Stimulated activated CD8-positive, alpha-beta memory T cell treated with anti-CD3 and anti-CD28 coated beads, Interleukin-12 subunit alpha, Interleukin-12 subunit beta, amount 100 ng/mL, for 4 hours (primary cell): ENCODE results near the gene THOC1.

Experiments
- DNase-seq: peaks from one replicate; pipeline ENCODE4 v3.0.0-alpha.2; 2020; ENCODE audit warnings: low read depth

The THOC1 gene

GRCh38 chr18:274313-274712, 6.5 kb upstream of the THOC1 start:
- DNase-seq, result no peak

DNA sequence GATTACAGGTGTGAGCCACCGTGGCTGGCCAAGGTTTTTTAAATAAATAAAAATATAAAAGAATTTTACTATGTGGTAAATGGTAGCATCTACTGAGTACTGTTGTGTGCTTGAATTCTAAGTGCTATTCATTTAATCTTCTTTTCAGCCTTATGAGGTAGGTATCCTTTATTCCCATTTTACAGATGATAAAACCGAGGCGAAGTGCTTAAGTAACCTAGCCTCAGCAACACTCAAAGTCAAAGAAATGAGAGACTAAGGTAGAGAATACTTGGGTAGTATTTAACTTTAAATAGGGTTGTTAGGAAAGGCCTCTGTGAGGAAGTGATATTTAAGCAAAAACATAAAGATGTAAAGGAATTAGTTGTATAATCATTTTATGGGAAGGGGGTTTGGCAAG, 5.7 kb upstream of the THOC1 start:
- DNase-seq, result no peak

DNA sequence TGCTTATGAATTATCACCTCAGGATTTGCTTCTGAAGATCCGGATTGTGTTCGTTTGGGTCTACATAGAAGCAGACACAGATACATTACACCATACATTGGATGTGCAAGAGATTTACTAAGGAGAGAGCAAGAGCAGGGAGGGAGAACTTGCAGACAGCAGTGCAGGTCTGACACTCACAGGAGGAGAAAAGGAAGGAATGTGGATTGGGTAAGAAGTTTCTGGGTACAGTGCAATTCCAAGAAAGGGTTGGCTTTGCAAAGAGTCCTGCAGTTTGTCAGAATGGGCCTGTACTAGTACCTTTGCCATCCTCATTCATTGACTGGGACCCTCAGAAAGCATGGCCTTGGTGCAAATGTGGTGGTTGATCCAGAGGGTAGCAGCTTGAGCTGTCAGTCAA, 4.8 kb upstream of the THOC1 start:
- DNase-seq, result no peak

GRCh38 chr18:269480-270095, 1.7 kb upstream of the THOC1 start:
- DNase-seq, result no peak

- no peak for DNase-seq
These were observed 513 bp downstream of the THOC1 start for GRCh38 chr18:267380-267687.

GRCh38 chr18:261398-262073, 6.3 kb downstream of the THOC1 start:
- no peak for DNase-seq

DNA sequence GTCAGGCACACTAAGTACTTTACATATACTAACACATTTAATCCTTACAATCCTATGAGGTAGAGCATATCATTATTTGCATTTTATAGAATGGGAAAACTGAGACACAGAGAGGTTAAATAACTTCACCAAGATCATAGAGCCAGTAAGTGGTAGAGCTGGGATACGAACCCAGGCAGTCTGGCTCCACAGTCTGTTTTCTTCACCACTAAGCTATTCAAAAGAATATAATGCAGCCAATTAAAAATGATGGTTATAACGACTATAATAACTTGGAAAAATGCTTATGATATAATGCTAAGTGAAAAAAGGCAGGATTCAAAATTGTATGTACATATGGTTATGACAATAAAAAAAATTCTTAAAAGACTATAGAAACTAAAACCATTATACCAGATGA, 7.3 kb downstream of the THOC1 start:
- DNase-seq, result no peak

GRCh38 chr18:255171-255570, 12.7 kb downstream of the THOC1 start:
- DNase-seq, result no peak

- DNase-seq, result no peak
These were observed 14.7 kb downstream of the THOC1 start for GRCh38 chr18:253121-253520.

GRCh38 chr18:251572-251971, 16.3 kb downstream of the THOC1 start:
- DNase-seq, result no peak

DNA sequence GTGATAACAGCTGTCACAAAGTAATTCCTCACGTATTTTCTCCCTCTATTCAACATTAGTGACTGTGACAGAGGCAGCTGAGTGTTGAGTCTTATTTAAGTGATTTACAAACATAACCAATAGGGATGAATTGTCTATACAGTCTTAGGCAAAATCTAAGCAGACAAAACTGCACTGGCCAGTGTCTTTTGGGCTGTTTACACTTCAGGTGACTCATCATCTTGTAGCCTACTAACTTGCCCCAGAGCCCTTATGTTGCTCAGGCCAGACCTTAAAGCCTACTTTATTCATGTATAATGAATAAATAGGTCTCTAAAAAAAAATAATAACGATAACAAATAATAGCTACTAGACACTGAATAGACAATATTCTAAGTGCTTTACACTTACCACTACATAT, 17.2 kb downstream of the THOC1 start:
- DNase-seq, result no peak

- DNase-seq, result no peak
These were observed 19.8 kb downstream of the THOC1 start for GRCh38 chr18:248053-248452.

DNA sequence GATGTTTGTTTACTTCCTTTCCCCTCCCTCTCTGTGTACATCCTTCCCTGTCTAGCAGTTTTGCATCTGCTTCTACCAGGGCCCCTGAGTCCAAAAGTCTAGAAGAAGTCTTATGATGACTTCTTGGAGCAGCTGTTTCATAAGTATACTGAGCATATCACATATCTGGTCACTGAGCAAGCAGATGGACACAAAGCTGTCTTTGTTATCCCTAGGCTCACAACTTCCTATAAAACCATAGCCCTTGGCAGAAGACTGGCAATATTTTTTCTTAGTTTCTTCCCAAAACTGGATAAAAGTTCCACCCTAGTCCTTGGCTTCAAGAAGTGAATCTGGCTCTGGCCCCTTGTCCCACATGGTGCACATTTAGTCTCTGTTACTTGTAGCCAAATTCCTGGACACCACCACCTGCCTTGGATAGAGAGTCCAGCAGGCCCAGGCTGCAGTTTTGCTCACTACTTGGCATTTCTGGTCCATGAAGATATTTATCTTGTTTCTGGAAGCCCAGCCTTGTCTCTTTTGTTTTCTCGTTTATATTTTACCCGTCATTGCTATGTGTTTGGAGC, 22.5 kb downstream of the THOC1 start:
- no peak for DNase-seq

DNA sequence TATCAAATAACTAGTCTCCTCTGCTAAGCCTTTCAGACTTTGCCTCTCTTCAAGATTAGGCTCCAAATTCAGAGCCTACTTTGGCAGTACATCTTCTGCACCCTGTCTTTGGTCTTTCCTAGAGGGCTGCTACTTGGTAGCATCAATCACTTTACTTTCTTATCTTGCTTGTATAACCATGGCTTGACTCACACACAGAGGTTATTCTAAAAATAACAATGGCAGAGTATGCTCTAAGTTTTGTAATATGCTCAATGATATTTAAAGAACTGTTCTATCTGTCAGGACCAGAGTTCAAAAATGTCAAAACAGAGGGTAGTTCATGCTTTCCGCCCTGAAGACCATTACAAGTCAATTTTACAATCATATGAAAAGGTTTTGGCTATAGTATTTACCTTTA, 27.7 kb downstream of the THOC1 start:
- DNase-seq, result no peak

- no peak for DNase-seq
These were observed 36.3 kb downstream of the THOC1 start for GRCh38 chr18:231563-231962.

- DNase-seq, result no peak
These were observed 39.3 kb downstream of the THOC1 start for GRCh38 chr18:228586-228985.

DNA sequence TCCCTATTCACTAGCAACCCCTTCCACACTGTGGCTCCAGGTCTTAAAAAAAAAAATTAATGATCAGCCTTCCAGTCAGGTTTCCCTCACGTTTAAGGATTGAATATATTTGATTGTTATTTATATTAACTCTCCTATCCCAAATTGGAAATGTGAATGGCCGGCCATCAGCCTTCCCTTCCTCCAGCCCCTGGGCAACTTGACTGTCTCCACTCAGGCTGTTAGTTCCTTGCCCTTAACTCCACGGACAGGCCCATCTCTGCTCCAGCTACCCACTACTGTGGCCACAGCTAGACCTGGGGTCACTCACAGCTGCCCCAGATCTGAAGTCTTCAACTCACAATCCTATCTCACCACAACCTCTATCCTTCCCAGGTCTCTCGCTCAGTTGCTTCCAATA, 39.9 kb downstream of the THOC1 start:
- no peak for DNase-seq

GRCh38 chr18:227374-227773, 40.5 kb downstream of the THOC1 start:
- DNase-seq, result no peak

- DNase-seq, result no peak
These were observed 42.1 kb downstream of the THOC1 start for GRCh38 chr18:225745-226144.

GRCh38 chr18:220708-221107, 47.1 kb downstream of the THOC1 start:
- no peak for DNase-seq

GRCh38 chr18:217532-218336, 50.1 kb downstream of the THOC1 start:
- no peak for DNase-seq

- no peak for DNase-seq
These were observed 52.3 kb downstream of the THOC1 start for GRCh38 chr18:215448-216010.

- DNase-seq, result no peak
These were observed 53.9 kb downstream of the THOC1 start for GRCh38 chr18:213966-214365.
